GM21390 (cell line): ENCODE data around the gene SLC51B.
"Not testable (repeated sequence)": the region's sequence is repeated elsewhere in the genome, so short reads cannot be mapped to it uniquely, and the experiment has no call there.

Source experiments
- ATAC-seq: cut with Tn5 transposase; IDR thresholded peaks from one replicate; pipeline ENCODE4 v1.9.1; 2021; ENCODE audit not compliant: unreplicated experiment

Gene SLC51B

GRCh38 chr15:65062726-65063125, 17.5 kb downstream of the SLC51B start:
- ATAC-seq, result no peak

GRCh38 chr15:65066001-65066634, 20.9 kb downstream of the SLC51B start:
- ATAC-seq, result no peak

GRCh38 chr15:65066635-65067316, 21.6 kb downstream of the SLC51B start:
- no peak for ATAC-seq

GRCh38 chr15:65067317-65067644, 22.1 kb downstream of the SLC51B start:
- ATAC-seq, result no peak

GRCh38 chr15:65067645-65068402, 22.6 kb downstream of the SLC51B start, which contains the start of gene RASL12:
Gene RASL12 (minus strand): TSS chr15:65067991. CDS start chr15:65067835, 156 bp downstream.
- no peak for ATAC-seq

GRCh38 chr15:65068403-65068788, 23.2 kb downstream of the SLC51B start:
- ATAC-seq, result no peak

- ATAC-seq, result no peak
These were observed 24.0 kb downstream of the SLC51B start for GRCh38 chr15:65069179-65069578.

- no peak for ATAC-seq
These were observed 24.8 kb downstream of the SLC51B start for GRCh38 chr15:65069779-65070546.

GRCh38 chr15:65071381-65071811, 26.2 kb downstream of the SLC51B start:
- no peak for ATAC-seq

GRCh38 chr15:65072027-65072426, 26.8 kb downstream of the SLC51B start:
- no peak for ATAC-seq

GRCh38 chr15:65072617-65073016, 27.4 kb downstream of the SLC51B start:
- no peak for ATAC-seq

GRCh38 chr15:65074946-65075345, 29.8 kb downstream of the SLC51B start:
- ATAC-seq, result not testable (repeated sequence)

GRCh38 chr15:65075607-65076395, 30.6 kb downstream of the SLC51B start:
- not testable (repeated sequence) for ATAC-seq

- no peak for ATAC-seq
These were observed 31.5 kb downstream of the SLC51B start, which contains the start of gene KBTBD13 for GRCh38 chr15:65076486-65077290. Gene KBTBD13 (plus strand): TSS chr15:65076746. CDS start chr15:65076816, 70 bp downstream.

- ATAC-seq, result no peak
These were observed 32.2 kb downstream of the SLC51B start for GRCh38 chr15:65077291-65077980.

- no peak for ATAC-seq
These were observed 32.8 kb downstream of the SLC51B start for GRCh38 chr15:65077981-65078352.

GRCh38 chr15:65079580-65079979, 34.4 kb downstream of the SLC51B start:
- no peak for ATAC-seq

- no peak for ATAC-seq
These were observed 36.1 kb downstream of the SLC51B start for GRCh38 chr15:65081270-65081669.

- no peak for ATAC-seq
These were observed 36.6 kb downstream of the SLC51B start for GRCh38 chr15:65081758-65082157.
